HepG2 (cell line): ENCODE measurements around the gene SLC15A3. TPM values are rescaled to one million over a fixed set of nuclear protein-coding genes. Genes with fewer than 3 reads are reported as not detected.

ENCODE experiments used
- CREB1 ChIP-seq, 2 experiments: fragments of 450-650 bp in 1 of 2; IDR thresholded peaks; 2 replicates each; pipeline ENCODE4 v1.6.1; 2016 to 2017; ENCODE audit warnings: control low read depth in 1 of 2, mild to moderate bottlenecking in 1 of 2, missing compliant biosample characterization in 1 of 2, missing genetic modification characterization in 1 of 2
- KAT7 ChIP-seq: IDR thresholded peaks from 2 replicates; pipeline ENCODE4 v1.6.1; 2018; ENCODE audit warnings: borderline replicate concordance, missing compliant biosample characterization
- KLF9 ChIP-seq: IDR thresholded peaks from 2 replicates; pipeline ENCODE4 v1.6.1; 2016; ENCODE audit warnings: low read depth
- MTERF4 ChIP-seq: sonication (generic); formaldehyde crosslinking; IDR thresholded peaks from 2 replicates; pipeline ENCODE4 v1.8.0; 2023; ENCODE audit warnings: mild to moderate bottlenecking, missing genetic modification reagents
- REST ChIP-seq, 2 experiments: IDR thresholded peaks; 2 replicates each; pipeline ENCODE4 v1.6.1; 2011 to 2012; ENCODE audit warnings: low read length in 2 of 2, borderline replicate concordance in 1 of 2, low read depth in 1 of 2, mild to moderate bottlenecking in 1 of 2, moderate library complexity in 1 of 2
- TCF12 ChIP-seq, 2 experiments: fragments of 450-650 bp in 1 of 2; sonication (generic) in 1 of 2; formaldehyde crosslinking in 1 of 2; IDR thresholded peaks; 2 replicates each; pipeline versions ENCODE4 v1.6.1 to v1.8.0; 2017 to 2022; ENCODE audit warnings: antibody characterized with exemption in 1 of 2, mild to moderate bottlenecking in 1 of 2, missing genetic modification reagents in 1 of 2, moderate library complexity in 1 of 2
- ZNF816 ChIP-seq: sonication (generic); formaldehyde crosslinking; IDR thresholded peaks from 2 replicates; pipeline ENCODE4 v1.8.0; 2022; ENCODE audit warnings: missing genetic modification reagents, mild to moderate bottlenecking, borderline replicate concordance
- polyA plus RNA-seq, 8 experiments: library from polyadenylated mRNA; depleted of rRNA in 3 of 8; stranded (reverse) in 7 of 8; unstranded in 1 of 8; fragments of >200 nt; fragmentation: Illumina TruSeq in 4 of 8; extraction: Trizol in 4 of 8; gene quantifications; 2 replicates each; pipeline versions ENCODE4 v1.2.1 to v1.2.3, GENCODE V29; 2011 to 2016; ENCODE audit warnings: low read depth in 4 of 8, missing spikeins in 1 of 8, mixed read lengths in 1 of 8; ENCODE audit not compliant: insufficient read depth in 1 of 8
- total RNA-seq, 5 experiments: library from RNA; depleted of rRNA; stranded (reverse); fragments of >200 nt; fragmentation: Illumina TruSeq; extraction: Trizol; gene quantifications; 2 replicates each; pipeline ENCODE4 v1.2.3, GENCODE V29; 2016; ENCODE audit warnings: low read depth in 1 of 5
- TF ChIP-seq, protein P1 (sequence below): sonication (generic); formaldehyde crosslinking; IDR thresholded peaks from 2 replicates; pipeline ENCODE4 v1.8.1; 2023; ENCODE audit warnings: mild to moderate bottlenecking, moderate library complexity, missing genetic modification reagents
- TF ChIP-seq, protein P2 (sequence below): sonication (generic); formaldehyde crosslinking; IDR thresholded peaks from 2 replicates; pipeline ENCODE4 v1.8.0; 2022; ENCODE audit warnings: mild to moderate bottlenecking, missing genetic modification reagents, moderate library complexity
- TF ChIP-seq, protein P3 (sequence below): sonication (generic); formaldehyde crosslinking; IDR thresholded peaks from 2 replicates; pipeline ENCODE4 v1.8.0; 2022; ENCODE audit warnings: missing genetic modification reagents, mild to moderate bottlenecking, inconsistent platforms, borderline replicate concordance
- TF ChIP-seq, protein P4 (sequence below): IDR thresholded peaks from 2 replicates; pipeline ENCODE4 v1.6.1; 2016; ENCODE audit warnings: missing biosample characterization, missing genetic modification reagents, low read depth

SLC15A3 gene
- total and polyA plus RNA-seq, 2 of the 13 experiments (the other 11 are each of a cell fraction or from before 2014, with no cell fraction given): 0.45 to 0.77 TPM

DNA sequence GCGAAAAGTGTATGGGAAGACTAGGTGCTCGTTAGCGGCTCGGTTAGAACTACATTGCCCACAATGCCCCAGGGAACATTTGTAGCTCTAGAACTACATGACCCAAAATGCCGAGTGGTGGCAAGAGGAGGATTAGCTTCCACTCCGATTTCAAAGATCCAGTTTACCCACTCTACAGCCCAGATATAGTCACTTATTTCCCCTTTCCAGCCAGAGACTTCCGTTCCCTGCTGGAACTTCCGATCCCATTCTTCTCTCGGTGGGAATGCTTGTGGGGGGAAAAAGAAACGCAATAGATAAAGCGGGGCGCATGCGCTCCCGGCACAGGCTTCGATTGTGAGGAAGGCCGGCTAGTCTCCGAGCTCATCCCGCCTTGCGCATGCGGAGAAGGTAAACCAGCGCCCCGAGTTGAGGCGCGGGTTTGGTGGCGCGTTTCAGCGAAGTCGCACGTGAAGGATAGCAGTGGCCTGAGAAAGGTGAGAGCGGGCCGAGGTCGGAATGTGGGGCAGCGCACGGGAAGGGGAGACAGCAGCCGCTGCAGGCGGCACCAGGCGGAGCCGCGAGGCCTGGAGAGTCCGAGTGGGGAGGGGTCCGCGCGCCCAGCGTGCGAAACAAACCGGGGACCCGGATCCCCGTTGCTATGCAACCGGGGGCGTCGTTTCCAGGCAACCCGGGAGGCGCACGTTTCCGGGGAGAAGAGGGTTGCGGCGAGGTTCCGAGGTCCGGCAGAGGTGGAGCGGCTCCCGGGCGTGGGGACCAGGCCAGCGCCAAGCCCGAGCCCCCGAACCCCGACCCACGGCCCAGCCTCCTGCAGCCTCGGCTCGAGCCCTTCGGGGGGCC is 38.0 kb downstream of the SLC15A3 start, which contains the start of gene TMEM109 (continued):
- TF ChIP-seq, protein P1, sequence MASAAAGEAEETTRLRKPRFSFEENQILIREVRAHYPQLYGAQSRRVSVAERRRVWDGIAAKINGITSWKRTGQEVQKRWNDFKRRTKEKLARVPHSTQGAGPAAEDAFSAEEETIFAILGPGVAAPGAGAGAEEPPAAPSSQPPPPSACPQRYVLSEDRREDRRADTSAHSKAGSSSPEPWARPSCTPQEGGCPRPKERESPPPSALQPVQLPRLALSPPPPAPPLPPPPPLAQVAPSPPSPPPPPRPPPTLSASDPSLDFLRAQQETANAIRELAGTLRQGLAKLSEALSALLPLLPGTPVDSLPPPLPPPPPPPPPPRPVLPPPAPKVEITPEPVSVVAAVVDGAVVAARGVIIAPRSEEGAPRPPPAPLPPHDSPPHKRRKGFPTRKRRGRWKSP: no peak
- TF ChIP-seq, protein P2, sequence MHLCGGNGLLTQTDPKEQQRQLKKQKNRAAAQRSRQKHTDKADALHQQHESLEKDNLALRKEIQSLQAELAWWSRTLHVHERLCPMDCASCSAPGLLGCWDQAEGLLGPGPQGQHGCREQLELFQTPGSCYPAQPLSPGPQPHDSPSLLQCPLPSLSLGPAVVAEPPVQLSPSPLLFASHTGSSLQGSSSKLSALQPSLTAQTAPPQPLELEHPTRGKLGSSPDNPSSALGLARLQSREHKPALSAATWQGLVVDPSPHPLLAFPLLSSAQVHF (CRISPR knock-in tag): no peak
- no peak for TF ChIP-seq KAT7
- TF ChIP-seq, protein P3, sequence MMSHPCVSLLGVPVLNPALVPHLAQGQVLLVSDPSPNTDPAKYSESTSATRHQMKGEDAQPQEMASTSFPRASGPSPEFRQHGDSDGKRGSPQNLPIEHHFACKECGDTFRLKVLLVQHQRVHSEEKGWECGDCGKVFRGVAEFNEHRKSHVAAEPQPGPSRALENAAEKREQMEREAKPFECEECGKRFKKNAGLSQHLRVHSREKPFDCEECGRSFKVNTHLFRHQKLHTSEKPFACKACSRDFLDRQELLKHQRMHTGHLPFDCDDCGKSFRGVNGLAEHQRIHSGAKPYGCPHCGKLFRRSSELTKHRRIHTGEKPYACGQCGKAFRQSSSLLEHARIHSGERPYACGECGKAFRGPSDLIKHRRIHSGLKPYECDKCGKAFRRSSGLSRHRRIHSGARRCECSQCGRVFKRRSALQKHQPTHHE (CRISPR knock-in tag): no peak
- TF ChIP-seq MTERF4 (CRISPR knock-in tag): 0 out of 2 replicates have a peak, but pooled peaks have one; percentile 29
- no peak for TF ChIP-seq ZNF816 (CRISPR knock-in tag)
- no peak for TF ChIP-seq TCF12 (IDR thresholded peaks at IDR 0.05)
- no peak for TF ChIP-seq TCF12 (CRISPR knock-in tag; IDR thresholded peaks at IDR 0.05)
- no peak for TF ChIP-seq CREB1 (IDR thresholded peaks at IDR 0.05)
- peak; percentile 48 for TF ChIP-seq CREB1 (CRISPR knock-in tag; IDR thresholded peaks at IDR 0.05)
- no peak for TF ChIP-seq KLF9
- no peak for TF ChIP-seq REST (IDR thresholded peaks at IDR 0.05; ENCODE audit: borderline replicate concordance in 1 of 2, low read depth in 1 of 2, low read length in 2 of 2)
- TF ChIP-seq, protein P4, sequence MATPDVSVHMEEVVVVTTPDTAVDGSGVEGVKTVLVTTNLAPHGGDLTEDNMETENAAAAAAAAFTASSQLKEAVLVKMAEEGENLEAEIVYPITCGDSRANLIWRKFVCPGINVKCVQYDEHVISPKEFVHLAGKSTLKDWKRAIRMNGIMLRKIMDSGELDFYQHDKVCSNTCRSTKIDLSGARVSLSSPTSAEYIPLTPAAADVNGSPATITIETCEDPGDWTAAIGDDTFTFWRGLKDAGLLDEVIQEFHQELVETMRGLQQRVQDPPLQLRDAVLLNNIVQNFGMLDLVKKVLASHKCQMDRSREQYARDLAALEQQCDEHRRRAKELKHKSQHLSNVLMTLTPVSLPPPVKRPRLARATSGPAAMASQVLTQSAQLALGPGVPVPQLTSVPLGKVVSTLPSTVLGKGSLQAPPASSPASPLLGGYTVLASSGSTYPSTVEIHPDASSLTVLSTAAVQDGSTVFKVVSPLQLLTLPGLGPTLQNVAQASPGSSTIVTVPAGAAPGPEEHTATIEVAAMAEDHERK (CRISPR knock-in tag): no peak
